Omental fat pad (tissue), 4 donors: ENCODE measurements around the gene TNFAIP8L3. TPM values are rescaled to one million over a fixed set of nuclear protein-coding genes. Genes with fewer than 3 reads are reported as not detected.

Source experiments
- ATAC-seq: fragments of 150-250 bp; one replicate; pipeline ENCODE4 v1.9.1; 2016; ENCODE audit warnings: mild to moderate bottlenecking, moderate library complexity; ENCODE audit not compliant: low FRiP score
- DNase-seq: peaks from one replicate; pipeline ENCODE4 v3.0.0-alpha.2; 2019; ENCODE audit warnings: low spot score
- total RNA-seq, 4 donors: library from RNA; depleted of rRNA; stranded (reverse); fragments of >200 nt; gene quantifications; one replicate each; pipeline ENCODE4 v1.1.0, GENCODE V29; 2016
- TF ChIP-seq, protein P1 (sequence below), 3 donors: fragments of 450-650 bp; IDR thresholded peaks; one replicate each; pipeline ENCODE4 v1.5.1; 2016 to 2017; ENCODE audit warnings: antibody characterized with exemption in 3 of 3, mild to moderate bottlenecking in 3 of 3, moderate library complexity in 2 of 3

Gene TNFAIP8L3
- total RNA-seq, 4 donors from 2014 or later: 3.5 to 21.7 (median 7.0) TPM

DNA sequence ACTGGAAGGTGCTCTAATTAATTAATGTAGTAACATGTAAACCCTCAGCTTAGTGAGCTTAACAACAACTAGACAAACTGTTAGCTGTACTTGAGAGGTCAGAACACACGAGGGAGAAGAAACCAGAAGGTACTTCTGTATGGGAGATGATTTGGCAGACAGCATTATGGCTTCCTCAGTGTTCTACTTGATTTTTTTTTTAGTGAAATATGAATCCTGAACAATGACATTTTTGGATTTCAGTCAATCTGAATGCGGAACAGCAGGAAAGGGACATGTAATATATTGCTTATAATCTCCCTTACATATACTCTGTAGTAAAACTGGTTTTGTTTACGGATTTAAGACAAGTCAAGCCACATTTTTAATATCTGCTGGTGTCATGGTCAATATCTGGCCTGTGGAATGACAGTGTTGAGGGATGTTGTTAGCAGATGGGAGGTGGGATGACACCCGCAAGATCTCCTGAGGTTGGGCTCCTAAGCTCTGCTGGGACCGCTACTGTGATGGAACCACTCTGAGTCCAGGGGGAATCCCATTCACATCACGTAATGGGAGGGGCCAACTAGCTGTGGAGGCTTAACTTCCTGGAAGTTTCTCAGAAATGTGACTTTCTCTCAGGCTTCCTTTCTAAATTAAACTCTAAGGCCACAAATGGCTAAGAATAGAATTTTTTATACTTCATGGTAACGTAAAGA, 18.7 kb downstream of the TNFAIP8L3 start:
- no peak for DNase-seq
- no peak for ATAC-seq
- TF ChIP-seq, protein P1, sequence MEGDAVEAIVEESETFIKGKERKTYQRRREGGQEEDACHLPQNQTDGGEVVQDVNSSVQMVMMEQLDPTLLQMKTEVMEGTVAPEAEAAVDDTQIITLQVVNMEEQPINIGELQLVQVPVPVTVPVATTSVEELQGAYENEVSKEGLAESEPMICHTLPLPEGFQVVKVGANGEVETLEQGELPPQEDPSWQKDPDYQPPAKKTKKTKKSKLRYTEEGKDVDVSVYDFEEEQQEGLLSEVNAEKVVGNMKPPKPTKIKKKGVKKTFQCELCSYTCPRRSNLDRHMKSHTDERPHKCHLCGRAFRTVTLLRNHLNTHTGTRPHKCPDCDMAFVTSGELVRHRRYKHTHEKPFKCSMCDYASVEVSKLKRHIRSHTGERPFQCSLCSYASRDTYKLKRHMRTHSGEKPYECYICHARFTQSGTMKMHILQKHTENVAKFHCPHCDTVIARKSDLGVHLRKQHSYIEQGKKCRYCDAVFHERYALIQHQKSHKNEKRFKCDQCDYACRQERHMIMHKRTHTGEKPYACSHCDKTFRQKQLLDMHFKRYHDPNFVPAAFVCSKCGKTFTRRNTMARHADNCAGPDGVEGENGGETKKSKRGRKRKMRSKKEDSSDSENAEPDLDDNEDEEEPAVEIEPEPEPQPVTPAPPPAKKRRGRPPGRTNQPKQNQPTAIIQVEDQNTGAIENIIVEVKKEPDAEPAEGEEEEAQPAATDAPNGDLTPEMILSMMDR (IDR thresholded peaks at IDR 0.05): no peak

DNA sequence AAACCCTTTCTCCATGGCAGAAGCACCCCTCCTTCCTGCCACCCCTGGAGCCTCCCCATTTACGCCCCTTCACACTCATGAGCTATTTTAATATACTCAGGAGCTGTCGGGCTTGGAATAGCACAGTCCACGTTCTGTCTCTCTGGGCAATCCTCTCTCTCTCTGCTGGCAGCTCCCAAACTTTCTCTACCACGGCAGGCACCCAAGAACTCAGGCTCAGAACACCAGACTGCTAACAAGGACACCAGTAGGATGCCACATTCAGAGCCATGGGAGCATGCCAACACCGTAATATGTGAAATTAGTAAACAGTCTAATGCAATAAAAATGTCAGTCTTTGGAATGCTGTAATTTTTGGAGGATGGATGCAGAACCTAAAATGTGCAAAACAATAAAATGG, 19.3 kb downstream of the TNFAIP8L3 start:
- ATAC-seq (no peak), DNase-seq (no peak)
- TF ChIP-seq, protein P1 (IDR thresholded peaks at IDR 0.05): no peak

DNA sequence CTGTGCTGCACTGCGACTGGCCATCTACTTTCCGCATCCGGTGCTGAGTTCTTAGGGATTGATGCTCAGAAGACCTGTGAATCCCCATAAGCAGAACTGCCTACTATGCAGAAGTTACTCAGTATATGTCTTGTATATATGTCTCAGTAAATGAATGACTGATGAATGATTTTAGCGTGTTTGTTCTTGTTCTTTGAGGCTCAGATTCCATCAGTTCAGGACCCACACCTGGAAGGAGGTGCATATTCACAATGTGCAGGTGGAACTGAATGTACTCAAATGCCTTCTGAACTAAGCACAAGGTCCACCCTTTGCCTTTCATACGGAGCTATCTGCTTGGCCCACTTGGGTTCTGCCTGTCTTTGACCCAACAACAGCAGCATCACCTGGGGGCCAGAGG, 19.8 kb downstream of the TNFAIP8L3 start:
- TF ChIP-seq, protein P1 (IDR thresholded peaks at IDR 0.05): no peak
- DNase-seq (no peak), ATAC-seq (no peak)

DNA sequence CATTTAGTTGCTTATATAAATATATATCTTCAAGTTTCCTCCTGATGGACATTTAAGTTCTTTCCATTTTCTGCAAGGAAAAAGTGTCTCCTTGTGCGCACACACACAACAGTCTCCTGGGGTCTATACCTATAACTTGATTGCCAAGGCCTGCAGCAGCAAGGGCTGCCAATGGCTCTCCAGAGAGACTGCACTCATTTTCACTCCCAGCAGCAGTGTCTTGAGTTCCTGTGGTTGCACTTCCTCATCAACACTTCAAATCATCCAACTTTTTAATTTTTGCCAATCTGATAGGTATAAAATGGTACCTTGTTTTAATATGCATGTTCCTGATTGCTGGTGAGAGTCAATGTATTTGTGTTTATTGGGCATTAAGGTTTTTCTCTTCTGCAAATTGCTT, 23.1 kb downstream of the TNFAIP8L3 start:
- ATAC-seq (no peak), DNase-seq (no peak)
- TF ChIP-seq, protein P1 (IDR thresholded peaks at IDR 0.05): no peak

DNA sequence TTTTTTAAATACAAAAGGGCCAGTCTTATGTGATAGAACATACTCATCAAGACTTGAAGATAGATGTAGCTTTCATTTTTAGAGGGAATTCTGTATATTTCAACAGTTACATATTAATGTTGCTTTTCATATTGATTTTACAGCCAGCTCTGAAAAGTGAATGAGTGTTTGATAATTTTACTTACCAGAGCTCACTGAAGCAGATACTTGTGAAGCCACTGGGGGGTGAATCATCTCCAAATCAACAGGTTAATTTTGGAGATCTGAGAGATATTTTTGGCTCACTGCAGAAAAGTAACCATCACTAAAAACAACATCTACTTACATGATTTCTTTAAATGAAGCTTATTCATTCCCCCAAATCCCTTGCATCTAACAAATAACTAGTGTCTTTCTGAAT, 24.7 kb downstream of the TNFAIP8L3 start:
- no peak for ATAC-seq
- DNase-seq: no peak
- TF ChIP-seq, protein P1 (IDR thresholded peaks at IDR 0.05): no peak

DNA sequence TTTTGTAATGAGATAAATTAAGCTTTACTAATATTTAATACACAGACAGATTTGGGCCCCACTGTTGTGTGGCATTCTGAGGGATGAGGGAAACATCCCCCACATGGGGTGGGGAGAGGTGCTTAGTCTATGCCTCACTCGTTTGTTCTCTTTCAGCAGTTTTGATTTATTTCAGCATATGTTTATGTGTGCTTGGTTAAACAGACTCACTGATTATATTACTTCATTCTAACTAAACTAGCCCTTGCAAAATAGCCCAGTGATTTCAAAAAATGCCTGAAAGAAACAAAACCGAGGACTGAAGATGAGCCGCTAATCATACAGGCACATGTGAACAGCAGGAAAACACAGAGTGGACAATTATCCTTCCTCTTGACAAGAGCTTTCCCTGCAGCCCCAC, 27.2 kb downstream of the TNFAIP8L3 start:
- TF ChIP-seq, protein P1 (IDR thresholded peaks at IDR 0.05): no peak
- ATAC-seq (no peak), DNase-seq (no peak)

DNA sequence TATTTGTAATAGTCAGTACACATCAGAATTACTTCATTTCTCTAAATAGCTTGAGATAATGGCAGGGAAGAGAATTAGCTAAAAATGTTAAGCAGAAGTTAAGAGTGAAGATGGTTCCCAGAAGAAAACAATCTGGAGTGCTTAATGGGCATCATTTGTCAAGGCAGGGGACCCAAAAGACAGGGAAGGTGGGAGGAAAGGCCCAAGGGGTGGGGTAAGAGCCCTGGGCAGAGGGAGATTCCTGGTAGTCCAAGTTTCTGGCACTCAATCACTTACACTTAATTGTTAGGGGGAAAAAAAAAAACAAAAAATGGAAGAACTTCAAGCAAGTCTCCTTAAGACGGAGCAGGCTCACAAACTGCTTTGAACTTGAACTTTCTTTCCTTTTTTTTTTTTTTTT, 28.9 kb downstream of the TNFAIP8L3 start:
- TF ChIP-seq, protein P1 (IDR thresholded peaks at IDR 0.05): no peak
- ATAC-seq (no peak), DNase-seq (no peak)
